GM21717 (cell line): ENCODE data around the gene NME9.
A peak's percentile ranks its signal among the peaks of the same experiment; 100 is the strongest.
"Not testable (repeated sequence)": the region's sequence is repeated elsewhere in the genome, so short reads cannot be mapped to it uniquely, and the experiment has no call there.

Experiments
- ATAC-seq: cut with Tn5 transposase; IDR thresholded peaks from one replicate; pipeline ENCODE4 v1.9.1; 2021; ENCODE audit warnings: mild to moderate bottlenecking, moderate library complexity; ENCODE audit not compliant: unreplicated experiment

The NME9 gene, protein sequence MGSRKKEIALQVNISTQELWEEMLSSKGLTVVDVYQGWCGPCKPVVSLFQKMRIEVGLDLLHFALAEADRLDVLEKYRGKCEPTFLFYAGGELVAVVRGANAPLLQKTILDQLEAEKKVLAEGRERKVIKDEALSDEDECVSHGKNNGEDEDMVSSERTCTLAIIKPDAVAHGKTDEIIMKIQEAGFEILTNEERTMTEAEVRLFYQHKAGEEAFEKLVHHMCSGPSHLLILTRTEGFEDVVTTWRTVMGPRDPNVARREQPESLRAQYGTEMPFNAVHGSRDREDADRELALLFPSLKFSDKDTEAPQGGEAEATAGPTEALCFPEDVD

DNA sequence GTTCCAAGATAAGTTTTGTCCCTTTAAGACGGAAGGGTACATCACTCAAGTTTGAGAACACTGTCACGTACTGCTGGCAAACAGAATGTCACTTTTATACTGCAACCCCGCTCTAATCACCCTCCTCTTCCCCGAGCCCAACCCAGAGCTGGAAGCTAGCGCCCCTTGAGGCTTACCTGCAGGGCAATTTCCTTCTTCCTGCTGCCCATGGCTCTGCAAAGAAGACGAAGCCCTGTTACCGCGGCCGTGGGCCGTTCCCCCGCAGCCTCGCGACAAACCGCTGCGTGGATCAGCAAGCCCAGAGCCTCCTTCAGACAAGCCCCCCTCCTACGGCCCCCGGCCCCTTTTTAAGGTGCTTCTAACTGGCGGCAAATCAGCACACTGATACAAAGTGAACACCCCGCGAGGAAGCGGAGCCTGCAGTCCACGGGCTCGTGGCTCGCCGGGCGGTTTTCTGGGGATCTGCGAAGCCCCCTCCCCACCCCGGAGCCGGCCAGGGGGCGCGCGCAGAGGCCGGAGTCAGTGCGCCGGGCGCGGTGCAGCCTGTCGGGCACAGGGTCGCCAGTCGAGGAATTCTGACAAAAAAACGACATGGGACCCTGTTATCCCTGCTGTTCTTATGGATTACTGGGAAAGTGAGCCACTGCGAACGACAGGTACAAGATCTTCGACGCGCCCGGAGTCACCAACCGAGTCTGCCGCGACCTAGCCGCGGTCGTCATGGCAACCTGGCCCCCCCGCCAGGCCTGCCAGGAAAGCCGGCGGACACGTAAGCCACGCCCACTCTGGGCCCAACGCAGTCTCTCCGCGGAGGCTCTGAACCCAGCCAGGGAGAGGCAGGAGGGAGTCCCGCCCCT lies at the start of gene NME9:
TSS of gene NME9 (minus strand) at position 725 of the 857 bp plus-strand sequence. CDS start at position 209, 516 bp downstream.
- peak; percentile 77 for ATAC-seq

DNA sequence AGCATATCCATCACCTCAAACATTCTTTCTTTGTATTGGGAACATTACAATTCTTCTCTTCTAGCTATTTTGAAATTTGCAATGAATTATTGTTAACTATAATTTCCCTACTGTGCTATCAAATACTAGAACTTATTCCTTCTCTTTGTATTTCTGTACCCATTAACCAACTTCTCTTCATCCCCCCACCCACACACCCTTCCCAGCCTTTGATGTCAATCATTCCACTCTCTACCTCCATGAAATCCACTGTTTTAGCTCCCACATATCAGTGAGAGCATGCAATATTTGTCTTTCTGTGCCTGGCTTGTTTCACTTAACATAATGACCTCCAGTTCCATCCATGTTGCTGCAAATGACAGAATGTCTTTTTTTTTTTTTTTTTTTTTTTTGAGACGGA lies 49.3 kb upstream of the NME9 start:
- no peak for ATAC-seq

DNA sequence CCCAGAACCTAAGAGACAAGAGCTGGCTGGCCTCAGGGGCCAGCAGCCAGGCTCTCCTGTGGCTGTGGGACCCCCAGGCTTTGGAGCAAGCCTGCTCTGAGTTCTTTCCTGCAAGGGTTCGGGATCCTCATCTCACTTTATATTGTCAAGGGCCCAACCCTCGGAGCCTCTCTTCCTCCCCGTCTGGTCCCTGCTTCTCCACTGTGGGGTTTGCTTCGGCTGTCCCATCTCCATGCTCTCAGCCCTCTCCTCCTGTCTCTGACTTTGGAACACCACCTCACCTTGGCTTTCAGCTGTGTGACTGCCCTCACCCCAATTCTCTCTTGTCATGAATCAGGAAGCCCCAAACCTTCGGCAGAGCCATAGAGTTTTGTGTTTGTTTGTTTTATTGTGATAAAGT lies 48.7 kb upstream of the NME9 start:
- ATAC-seq: no peak

DNA sequence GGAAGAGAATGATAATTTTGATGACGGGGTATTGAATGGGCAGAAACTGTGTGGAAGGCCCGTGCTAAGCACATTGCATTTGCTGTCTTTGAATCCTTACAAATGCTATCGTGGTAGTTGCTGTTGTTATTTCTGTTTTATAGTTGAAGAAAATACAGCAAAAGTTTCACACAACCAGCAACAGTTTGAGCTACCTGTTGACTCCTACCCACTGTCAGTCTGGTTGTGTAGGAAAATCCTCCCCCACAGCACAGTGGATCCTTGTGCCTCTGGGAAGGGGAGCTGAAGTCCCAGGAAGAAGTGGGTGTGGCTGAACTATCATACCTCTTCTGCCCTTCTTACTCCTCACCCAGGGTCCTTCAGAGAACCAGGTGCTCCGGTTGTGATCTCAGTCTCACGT lies 48.2 kb upstream of the NME9 start:
- no peak for ATAC-seq

DNA sequence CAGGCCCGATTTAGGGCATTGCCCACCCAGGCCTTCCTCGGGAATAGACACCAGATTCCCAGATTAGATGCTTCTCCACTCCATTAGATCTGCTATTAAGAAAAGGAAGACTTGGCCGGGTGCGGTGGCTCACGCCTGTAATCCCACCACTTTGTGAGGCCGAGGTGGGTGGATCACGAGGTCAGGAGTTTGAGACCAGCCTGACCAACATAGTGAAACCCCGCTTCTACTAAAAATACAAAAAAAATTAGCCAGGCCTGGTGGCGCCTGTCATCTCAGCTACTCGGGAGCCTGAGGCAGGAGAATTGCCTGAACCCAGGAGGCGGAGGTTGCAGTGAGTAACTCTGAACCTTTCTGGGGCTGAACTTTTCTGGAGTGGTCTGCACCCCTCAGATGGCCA lies 47.6 kb upstream of the NME9 start:
- not testable (repeated sequence) for ATAC-seq

DNA sequence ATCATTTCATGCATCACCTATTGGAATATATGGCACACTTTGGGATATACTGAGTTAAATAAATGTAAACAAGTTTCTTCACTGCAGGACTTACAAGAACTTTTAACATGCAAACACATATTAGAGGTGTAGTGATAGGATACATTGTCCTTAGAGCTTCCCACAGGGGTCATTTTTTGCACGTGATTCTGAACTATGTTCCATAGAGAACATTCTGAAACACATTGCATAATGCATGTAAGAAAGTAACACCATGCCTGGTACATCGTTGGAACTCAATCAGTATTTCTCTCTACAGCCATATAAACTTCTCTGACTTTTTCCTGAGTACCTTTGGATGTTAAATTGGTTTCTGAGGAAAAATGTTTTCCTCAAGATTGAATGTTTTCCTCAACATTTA lies 47.0 kb upstream of the NME9 start:
- ATAC-seq: no peak

DNA sequence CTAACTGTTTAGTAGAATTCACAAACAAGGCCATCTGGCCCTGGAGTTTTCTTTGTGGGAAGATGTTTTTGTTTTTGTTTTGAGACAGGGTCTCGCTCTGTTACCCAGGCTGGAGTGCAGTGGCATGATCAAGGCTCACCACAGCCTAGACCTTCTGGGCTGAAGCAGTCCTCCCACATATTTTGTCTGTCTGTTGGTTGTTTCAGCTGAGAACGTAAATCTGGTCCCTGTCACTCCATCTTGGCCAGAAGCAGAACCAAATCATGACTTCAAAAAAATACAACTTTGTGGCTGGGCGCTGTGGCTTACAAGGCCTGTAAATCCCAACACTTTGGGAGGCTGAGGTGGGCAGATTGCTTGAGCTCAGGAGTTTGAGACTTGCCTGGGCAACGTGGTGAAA lies 45.8 kb upstream of the NME9 start:
- no peak for ATAC-seq

DNA sequence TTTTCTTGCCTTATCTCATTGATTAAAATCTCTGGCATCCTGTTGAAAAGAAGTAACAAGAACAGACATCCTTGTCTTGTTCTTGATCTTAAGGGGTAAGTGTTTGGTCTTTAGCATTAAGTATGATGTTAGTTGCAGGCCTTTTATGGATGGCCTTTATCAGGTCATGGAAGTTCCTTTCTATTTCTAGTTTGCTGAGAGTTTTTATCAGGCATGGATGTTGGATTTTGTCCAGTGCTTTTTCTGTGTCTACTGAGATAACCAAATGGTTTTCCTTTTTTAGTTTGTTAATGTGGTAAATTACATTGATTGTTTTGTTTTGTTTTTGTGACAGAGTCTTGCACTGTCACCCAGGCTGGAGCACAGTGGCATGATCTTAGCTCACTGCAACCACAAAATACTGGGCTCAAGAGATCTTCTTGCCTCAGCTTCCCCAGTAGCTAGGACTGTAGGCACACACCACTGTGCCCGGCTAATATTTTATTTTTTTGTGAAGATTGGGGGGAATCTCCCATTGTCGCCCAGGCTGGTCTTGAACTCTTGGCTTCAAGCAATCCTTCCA lies 45.0 kb upstream of the NME9 start:
- no peak for ATAC-seq

DNA sequence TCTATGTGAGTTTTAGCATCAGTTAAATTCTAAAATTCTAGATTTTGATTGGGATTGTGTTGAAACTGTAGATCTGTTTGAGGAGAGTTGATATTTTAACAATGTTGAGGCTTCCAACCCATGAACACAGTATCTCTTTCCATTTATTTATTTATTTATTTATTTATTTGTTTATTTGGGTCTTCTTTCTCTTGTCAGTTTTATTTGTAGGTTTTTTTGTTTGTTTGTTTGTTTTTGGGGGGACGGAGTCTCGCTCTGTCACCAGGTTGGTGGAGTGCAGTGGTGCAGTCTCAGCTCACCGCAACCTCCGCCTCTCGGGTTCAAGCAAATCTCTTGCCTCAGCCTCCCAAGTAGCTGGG lies 44.1 kb upstream of the NME9 start:
- ATAC-seq: no peak

DNA sequence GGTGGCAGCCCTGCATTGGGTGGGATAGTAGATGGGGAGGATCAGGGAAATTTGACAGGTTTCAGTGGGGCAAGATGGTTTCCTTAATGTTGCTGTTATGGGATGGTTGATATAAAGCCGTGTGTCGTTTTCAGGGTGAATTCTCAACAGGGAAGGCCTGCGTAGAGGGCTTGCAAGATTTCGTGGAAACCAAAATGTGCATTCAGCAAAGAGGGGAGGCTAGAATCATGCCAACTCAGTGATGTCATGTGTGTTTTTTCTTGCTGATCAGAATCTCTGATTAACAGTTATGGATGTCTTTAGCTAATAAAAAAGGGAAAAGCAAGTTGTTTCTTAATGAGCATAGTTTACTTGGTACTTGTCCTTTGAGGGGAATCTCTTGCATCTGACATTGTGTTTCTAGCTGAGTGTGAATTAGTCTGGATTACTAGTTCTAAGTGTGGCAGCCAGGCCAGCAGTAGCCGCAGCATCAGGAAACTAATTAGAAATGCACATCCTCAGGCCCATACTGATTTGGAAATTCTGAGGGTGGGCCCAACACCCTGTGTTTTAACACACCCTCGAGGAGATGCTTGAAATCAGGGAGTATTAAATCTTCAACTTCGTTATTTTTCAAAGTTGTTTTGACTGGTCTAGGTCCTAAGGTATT lies 43.6 kb upstream of the NME9 start:
- ATAC-seq: no peak

DNA sequence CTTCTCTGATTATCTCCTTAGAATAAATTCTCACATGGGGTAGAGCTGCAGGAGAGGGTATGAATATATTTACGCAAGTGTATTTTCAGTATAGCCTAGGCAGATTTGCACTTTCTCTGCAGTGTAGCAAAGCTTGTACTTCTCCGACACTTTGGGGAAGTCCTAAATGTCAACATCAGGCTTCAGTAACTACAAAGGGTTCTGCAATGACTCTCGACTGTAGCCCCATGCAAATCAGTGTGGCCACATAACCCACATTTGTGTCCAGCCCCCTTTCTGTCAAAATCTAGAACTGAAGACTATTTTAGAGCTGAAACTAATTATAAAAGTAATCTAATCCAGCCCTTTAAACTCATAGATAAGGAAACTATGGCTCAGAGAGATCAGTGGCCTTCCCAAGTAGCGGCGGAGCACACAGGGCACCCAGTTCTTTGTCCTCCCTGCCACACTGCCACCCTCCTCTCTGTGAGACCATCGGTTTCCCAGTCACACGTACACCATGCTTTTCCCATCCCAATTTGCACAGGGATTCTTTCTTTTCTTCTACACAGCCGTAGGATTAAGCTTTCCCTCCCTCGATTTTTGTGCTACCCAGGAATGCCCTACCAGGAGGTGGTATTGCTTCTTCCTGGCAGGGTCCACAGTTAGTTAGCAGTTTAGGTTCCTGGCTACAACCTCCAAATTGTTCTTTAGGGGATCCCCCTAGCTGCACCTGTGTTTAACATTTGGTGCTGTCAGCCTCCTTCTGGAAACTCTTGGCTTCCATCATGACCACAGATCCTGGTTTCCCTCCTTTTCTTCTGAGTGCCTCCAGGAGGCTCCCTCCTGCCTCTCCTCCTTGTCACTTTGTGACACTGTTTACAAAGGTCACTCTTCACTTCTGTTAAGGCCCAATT lies 41.7 kb upstream of the NME9 start:
- peak; percentile 99 for ATAC-seq

DNA sequence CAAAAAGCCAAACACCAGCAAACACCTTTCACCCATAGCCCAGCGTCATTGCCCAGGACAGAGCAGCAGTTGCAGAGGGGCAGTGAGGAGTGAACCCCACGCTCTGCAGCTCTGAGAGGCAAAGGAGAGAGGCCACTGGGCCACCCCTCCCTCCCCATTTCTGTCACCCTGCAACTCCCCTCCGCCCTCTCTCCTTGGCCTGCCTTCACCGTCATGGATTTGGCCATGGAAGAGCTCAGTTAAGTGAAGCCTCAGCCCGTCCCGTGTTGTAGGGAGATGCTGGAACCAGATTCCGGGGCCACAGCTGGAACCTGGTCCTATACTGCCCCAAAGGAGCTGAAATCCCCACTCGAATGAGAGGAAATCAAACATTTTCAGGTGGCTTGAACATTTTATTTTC lies 40.7 kb upstream of the NME9 start:
- ATAC-seq: no peak

DNA sequence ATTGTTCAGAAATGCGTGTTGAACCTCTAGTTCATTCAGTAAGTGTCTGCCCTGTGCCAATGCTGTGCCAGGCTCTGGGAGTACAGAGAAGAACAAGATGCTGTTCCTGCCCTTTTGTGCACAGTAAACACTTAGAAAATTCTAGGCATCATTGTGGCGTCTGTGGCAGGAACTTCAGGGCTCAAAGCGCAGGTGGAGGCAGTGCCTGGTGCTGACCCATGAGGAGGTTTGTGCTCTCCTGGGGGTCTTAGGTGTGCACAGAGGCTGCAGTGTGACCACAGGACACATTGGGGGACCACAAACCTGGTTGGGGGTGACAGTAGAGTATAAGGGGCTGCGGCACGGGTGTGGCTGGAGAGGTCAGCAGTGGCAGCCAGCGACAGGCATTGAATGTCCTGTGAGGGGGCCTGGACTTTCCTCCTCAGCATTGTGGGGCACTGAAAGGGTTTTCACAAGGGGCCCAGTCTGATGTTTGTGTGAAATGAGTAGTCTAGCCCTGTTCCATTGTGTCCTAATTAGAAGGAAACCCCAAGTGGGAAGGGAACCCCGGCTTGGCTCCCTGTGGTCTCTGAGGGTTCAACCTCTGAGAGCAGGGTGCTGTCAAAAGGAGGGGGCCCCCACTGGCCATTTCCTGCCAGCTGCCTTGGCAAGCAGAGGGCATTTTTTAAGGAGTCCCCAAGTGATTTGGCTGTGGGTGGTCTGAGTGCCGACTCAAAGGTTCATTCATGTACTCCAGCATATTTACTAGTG lies 39.7 kb upstream of the NME9 start:
- no peak for ATAC-seq

DNA sequence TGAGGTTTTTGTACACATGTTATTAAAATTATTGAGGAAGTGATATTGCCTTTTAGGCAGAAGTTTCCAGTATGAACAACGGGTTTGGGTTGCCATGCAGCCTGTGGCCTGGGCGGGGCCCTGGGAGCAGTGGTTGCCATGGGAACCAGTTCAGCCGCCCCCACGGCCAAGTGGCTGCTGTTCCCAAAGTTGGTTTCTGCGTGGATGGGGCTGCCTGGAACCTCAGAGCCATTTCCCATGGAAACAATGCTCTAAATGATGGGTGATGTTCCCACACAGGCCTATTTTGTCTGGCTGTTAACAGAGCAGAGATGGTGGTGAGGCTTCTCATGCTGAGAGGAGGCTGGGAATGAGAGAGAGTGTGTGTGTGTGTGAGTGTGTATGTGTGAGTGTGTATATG lies 38.3 kb upstream of the NME9 start:
- ATAC-seq: no peak

DNA sequence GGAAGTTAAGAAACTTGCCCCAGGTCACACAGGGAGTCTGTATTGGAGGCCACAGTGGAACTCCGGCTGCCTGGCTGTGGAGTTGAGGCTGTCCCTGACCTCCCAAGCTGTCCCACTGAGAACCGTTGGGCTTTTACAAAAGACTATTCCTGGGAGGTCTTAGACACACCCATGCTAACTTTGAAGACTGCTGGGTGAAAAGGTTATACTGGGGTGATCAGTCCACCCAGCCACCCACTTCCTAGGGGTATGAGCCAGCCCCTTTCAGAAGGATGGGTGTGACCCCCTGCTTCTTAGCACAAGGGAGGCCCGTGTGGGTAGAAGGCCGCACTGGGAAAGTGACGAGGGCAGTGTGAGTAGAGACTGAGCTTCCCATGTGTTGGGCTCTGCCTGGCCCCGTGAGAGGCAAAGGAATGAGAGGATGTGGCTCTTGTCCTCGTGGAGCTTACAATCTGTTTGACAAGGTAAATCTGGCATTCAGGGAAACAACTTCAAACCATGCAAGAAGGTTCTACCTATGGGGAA lies 37.7 kb upstream of the NME9 start:
- ATAC-seq: no peak

DNA sequence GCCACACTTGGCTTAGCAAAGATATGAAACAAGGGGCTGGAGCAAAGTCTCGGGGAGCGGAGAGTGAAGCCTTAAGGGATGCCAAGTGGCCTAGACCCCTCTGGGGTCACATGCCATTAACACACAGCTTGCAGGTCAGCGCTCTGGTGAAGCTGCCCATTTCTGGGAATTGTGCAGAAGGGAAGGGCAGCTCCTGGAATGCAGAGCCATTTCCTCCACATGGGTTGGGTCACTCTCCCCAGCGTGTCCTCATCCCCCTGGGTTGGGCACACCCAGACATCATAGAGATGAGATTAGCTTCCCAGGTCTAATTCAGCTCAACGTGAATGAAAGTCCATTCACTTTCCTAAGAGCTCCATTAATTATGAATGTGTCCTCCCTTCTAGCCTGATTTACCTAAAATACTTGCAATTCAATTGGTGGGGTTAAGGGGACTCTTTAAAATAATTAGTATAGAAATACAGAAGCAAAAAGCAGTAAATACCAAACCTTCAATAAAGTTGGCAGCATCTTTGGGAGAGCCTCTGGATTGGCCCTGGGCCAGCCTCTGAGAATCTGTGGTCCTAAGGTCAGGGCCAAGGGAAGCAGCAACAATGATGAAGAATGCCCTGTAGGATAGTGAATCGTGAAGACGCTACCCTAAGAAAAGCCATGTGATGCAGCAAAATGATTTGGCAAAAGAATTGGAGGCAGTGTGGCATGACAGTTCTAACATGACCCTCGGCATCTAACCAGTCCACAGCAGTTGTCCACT lies 36.5 kb upstream of the NME9 start:
- ATAC-seq: no peak

DNA sequence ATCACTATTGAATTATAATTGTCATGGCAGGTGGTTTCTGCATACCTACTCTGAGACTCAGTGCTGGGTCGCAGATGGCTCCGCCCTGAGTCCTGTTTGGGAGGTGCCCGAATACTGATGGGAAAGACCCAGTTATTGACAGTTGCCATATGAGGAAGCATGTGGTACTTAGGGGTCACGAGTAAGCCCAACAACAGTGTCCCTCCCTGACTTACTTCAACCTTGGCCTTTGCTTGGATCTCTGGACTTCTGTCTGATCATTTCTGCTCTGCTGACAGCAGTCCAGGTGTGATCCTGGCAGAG lies 35.6 kb upstream of the NME9 start:
- ATAC-seq: no peak

DNA sequence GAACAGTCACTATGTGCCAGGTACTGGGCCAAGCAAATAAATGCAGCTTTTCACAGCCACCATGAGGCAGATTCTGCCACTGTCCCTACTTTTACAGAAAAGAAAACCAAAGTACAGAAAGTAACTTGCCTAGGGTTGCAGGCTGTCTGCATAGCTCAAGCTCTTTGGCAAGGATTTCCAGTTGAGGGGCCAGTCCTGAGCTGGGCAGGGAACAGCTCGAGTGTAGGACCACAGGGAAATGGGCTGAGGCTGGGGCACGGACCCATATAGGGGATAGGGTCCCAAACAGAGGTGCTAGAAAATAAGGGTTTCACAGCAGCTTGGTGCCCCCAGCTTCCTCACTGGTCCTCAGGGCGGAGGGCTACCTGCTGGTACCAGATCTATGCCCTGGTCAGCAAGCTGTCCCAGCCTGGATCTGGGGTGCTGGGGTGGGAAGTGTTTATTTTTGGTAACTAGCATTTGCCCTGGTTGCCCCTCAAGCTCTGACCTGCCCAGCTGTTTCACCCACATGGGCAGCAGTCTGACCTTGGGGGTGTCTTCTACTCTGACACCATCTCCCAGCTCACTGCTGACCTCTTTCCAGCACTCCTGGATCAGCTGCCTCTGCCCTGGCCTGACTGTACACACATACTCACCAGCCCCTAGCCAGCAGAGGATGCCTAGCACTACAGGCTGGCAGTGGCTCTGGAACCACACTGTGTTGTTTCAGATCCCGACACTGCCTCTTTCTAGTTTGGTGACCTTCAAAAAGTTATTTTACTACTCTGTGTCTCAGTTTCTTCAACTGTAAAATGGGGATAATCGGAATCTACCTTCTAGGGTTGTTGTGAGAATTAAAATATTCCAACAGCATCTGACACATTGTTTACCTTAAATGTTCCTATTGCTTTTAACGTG lies 35.0 kb upstream of the NME9 start:
- no peak for ATAC-seq
